GM19328 (cell line): ENCODE measurements around the gene PAX8.

Experiments
- ATAC-seq: cut with Tn5 transposase; IDR thresholded peaks from one replicate; pipeline ENCODE4 v1.9.1; 2021; ENCODE audit warnings: mild to moderate bottlenecking, moderate library complexity; ENCODE audit not compliant: unreplicated experiment

Gene PAX8

GRCh38 chr2:113172721-113173541 is 105.8 kb downstream of the PAX8 start:
- ATAC-seq, result no peak

- ATAC-seq, result no peak
Observed at GRCh38 chr2:113171334-113172075, 107.2 kb downstream of the PAX8 start.

GRCh38 chr2:113169586-113169985 is 109.1 kb downstream of the PAX8 start:
- no peak for ATAC-seq

- ATAC-seq, result no peak
Observed at GRCh38 chr2:113169002-113169530, 109.7 kb downstream of the PAX8 start.

- ATAC-seq, result no peak
Observed at GRCh38 chr2:113167962-113168340, 110.8 kb downstream of the PAX8 start.

- no peak for ATAC-seq
Observed at GRCh38 chr2:113167115-113167932, 111.4 kb downstream of the PAX8 start.

GRCh38 chr2:113166187-113166645 is 112.5 kb downstream of the PAX8 start:
- no peak for ATAC-seq
